BJ (cell line): ENCODE measurements around the gene EFCAB12. TPM values are rescaled to one million over a fixed set of nuclear protein-coding genes. Genes with fewer than 3 reads are reported as not detected.

Experiments used
- CTCF ChIA-PET: fragments of 350-600 bp; formaldehyde crosslinking; extraction: SDS; loops from one replicate; lab custom pipeline; 2021; ENCODE audit warnings: antibody characterized with exemption, inconsistent platforms; lab: Yijun Ruan, JAX
- POLR2A ChIA-PET: fragments of 300-600 bp; sonication (Branson Sonifier 250); formaldehyde crosslinking; extraction: SDS; loops from one replicate; lab custom pipeline; 2021; ENCODE audit warnings: antibody characterized with exemption; lab: Charles Lee
- DNase-seq: peaks from one replicate; pipeline ENCODE4 v3.0.0-alpha.2; 2011; ENCODE audit warnings: low read depth
- H3K27me3 ChIP-seq: 2 replicates; pipeline ENCODE4 v1.6.0; 2011; ENCODE audit warnings: low read length; ENCODE audit not compliant: control insufficient read depth, insufficient read depth
- H3K36me3 ChIP-seq: 2 replicates; pipeline ENCODE4 v1.5.1; 2011; ENCODE audit warnings: low read length; ENCODE audit not compliant: control insufficient read depth, insufficient read depth
- H3K4me3 ChIP-seq: 2 replicates; pipeline ENCODE4 v1.5.1; 2011; ENCODE audit warnings: low read depth, mild to moderate bottlenecking, control low read depth, low read length
- CTCF ChIP-seq: IDR thresholded peaks from 2 replicates; pipeline ENCODE4 v1.5.1; 2011; ENCODE audit warnings: low read depth, mild to moderate bottlenecking, control low read depth, inconsistent platforms, low read length, moderate library complexity; ENCODE audit not compliant: insufficient read depth
- polyA plus RNA-seq: library from polyadenylated mRNA; depleted of rRNA; stranded (reverse); fragments of >200 nt; gene quantifications from 2 replicates; pipeline ENCODE4 v1.2.3, GENCODE V29; 2011

EFCAB12 gene
- polyA plus RNA-seq, 1 experiment: 0.02 TPM

- DNase-seq: no peak
- TF ChIP-seq CTCF: no peak
- H3K36me3 ChIP-seq: no peaks in the 10 kb centered on the region
- ChIA-PET CTCF (no interaction called here), POLR2A (interaction anchor here (0.6 kb wide), 1 partner anchor 11 kb away, joined by 3 read pairs; no protein-coding TSS in a partner anchor)
- no peaks in the 10 kb centered on the region for H3K27me3 ChIP-seq
- H3K4me3 ChIP-seq: no peak overlapping the region
These were observed 53.3 kb downstream of the EFCAB12 start for GRCh38 chr3:129375099-129375498.

GRCh38 chr3:129371041-129371826 lies 57.2 kb downstream of the EFCAB12 start:
- CTCF ChIA-PET: interaction anchor here (2.0 kb wide), 1 partner anchor 12 kb away, joined by 7 read pairs; no protein-coding TSS in a partner anchor
- Histone ChIP-seq H3K4me3 (no peak overlapping the region), H3K36me3 (no peaks in the 10 kb centered on the region), H3K27me3 (no peaks in the 10 kb centered on the region; the same call in none of the 2 replicates)
- no peak for DNase-seq
- no peak for TF ChIP-seq CTCF
- POLR2A ChIA-PET: no interaction called here

GRCh38 chr3:129370248-129370964 lies 58.0 kb downstream of the EFCAB12 start:
- no peak for TF ChIP-seq CTCF
- Histone ChIP-seq H3K36me3 (no peaks in the 10 kb centered on the region), H3K27me3 (no peaks in the 10 kb centered on the region; the same call in none of the 2 replicates), H3K4me3 (no peak overlapping the region)
- ChIA-PET POLR2A (no interaction called here), CTCF (interaction anchor here (2.0 kb wide), 1 partner anchor 13 kb away, joined by 7 read pairs; no protein-coding TSS in a partner anchor)
- DNase-seq: no peak

DNA sequence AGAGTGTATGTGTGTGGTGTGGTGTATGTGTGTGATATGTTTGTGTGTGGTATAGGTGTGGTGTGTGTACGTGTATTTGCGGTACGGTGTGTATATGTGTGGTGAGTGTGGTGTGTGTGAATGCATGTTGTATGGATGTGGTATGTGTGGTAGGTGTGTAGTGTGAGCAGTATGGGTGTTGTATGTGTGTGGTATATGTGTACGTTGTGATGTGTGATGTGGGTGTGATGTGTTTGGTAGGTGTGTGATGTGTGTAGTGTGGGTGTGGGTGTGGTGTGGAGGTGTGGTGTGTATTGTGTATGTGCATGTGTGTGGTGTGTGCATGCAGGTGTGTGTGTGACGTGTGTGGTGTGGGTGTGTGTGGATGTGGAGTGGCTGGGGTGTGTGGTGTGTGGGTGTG lies 58.7 kb downstream of the EFCAB12 start:
- ChIA-PET CTCF (no interaction called here), POLR2A (no interaction called here)
- Histone ChIP-seq H3K27me3 (no peaks in the 10 kb centered on the region; the same call in none of the 2 replicates), H3K4me3 (no peak overlapping the region), H3K36me3 (no peaks in the 10 kb centered on the region)
- no peak for TF ChIP-seq CTCF
- no peak for DNase-seq

GRCh38 chr3:129367821-129368220 lies 60.6 kb downstream of the EFCAB12 start:
- Histone ChIP-seq H3K27me3 (no peaks in the 10 kb centered on the region; the same call in none of the 2 replicates), H3K4me3 (no peak overlapping the region), H3K36me3 (no peaks in the 10 kb centered on the region)
- no peak for TF ChIP-seq CTCF
- DNase-seq: no peak
- POLR2A ChIA-PET: no interaction called here
- CTCF ChIA-PET: interaction anchor here (0.8 to 1.2 kb wide), 2 partner anchors 15 to 32 kb away, joined by 3 read pairs; no protein-coding TSS in a partner anchor
